Parathyroid adenoma (tissue), 2 donors: ENCODE data around the gene CASTOR2.

Source experiments
- H2AFZ ChIP-seq: fragments of 300-600 bp; sonication (generic); one replicate; pipeline ENCODE4 v1.7.0; 2017; ENCODE audit warnings: antibody characterized with exemption, mild to moderate bottlenecking
- H3K27ac ChIP-seq: fragments of 300-600 bp; sonication (generic); one replicate; pipeline ENCODE4 v1.7.0; 2017
- H3K27me3 ChIP-seq: fragments of 300-600 bp; sonication (generic); one replicate; pipeline ENCODE4 v1.7.0; 2017; ENCODE audit warnings: low read length; ENCODE audit not compliant: control insufficient read depth, insufficient read depth
- H3K36me3 ChIP-seq: fragments of 300-600 bp; sonication (generic); one replicate; pipeline ENCODE4 v1.7.0; 2017; ENCODE audit warnings: low read length; ENCODE audit not compliant: control insufficient read depth, insufficient read depth
- H3K4me1 ChIP-seq: fragments of 300-600 bp; sonication (generic); one replicate; pipeline ENCODE4 v1.7.0; 2017; ENCODE audit warnings: control low read depth
- H3K4me2 ChIP-seq: fragments of 300-600 bp; sonication (generic); one replicate; pipeline ENCODE4 v1.7.0; 2017; ENCODE audit warnings: low read length
- H3K4me3 ChIP-seq: fragments of 300-600 bp; sonication (generic); one replicate; pipeline ENCODE4 v1.7.0; 2017; ENCODE audit warnings: low read depth, low read length
- H3K79me2 ChIP-seq: fragments of 300-600 bp; sonication (generic); one replicate; pipeline ENCODE4 v1.7.0; 2017; ENCODE audit warnings: control low read depth
- H3K9ac ChIP-seq: fragments of 300-600 bp; sonication (generic); one replicate; pipeline ENCODE4 v1.7.0; 2017; ENCODE audit warnings: mild to moderate bottlenecking
- H3K9me3 ChIP-seq: fragments of 300-600 bp; sonication (generic); one replicate; pipeline ENCODE4 v1.7.0; 2017; ENCODE audit warnings: low read length; ENCODE audit not compliant: control insufficient read depth
- CTCF ChIP-seq: fragments of 300-600 bp; sonication (generic); IDR thresholded peaks from one replicate; pipeline ENCODE4 v1.7.0; 2017; ENCODE audit warnings: antibody characterized with exemption, mild to moderate bottlenecking
- donor health status: primary hyperparathyroidism.

The CASTOR2 gene

GRCh38 chr7:75033064-75033463 lies 68.6 kb downstream of the CASTOR2 start:
- Histone ChIP-seq H3K27me3 (no peaks in the 10 kb centered on the region), H3K4me3 (no peak overlapping the region), H3K9ac (no peak overlapping the region), H3K79me2 (no peaks in the 10 kb centered on the region), H2AFZ (no peak overlapping the region), H3K27ac (no peak overlapping the region), H3K4me1 (no peaks in the 10 kb centered on the region), H3K9me3 (no peaks in the 10 kb centered on the region), H3K36me3 (no peaks in the 10 kb centered on the region), H3K4me2 (no peak overlapping the region)
- TF ChIP-seq CTCF, result no peak

GRCh38 chr7:75033826-75034225 lies 69.3 kb downstream of the CASTOR2 start:
- H3K36me3 ChIP-seq, result no peaks in the 10 kb centered on the region
- no peak for TF ChIP-seq CTCF
- H2AFZ ChIP-seq, result no peak overlapping the region
- no peak overlapping the region for H3K4me2 ChIP-seq
- H3K27me3 ChIP-seq, result no peaks in the 10 kb centered on the region
- no peaks in the 10 kb centered on the region for H3K4me1 ChIP-seq
- no peak overlapping the region for H3K4me3 ChIP-seq
- no peaks in the 10 kb centered on the region for H3K9me3 ChIP-seq
- H3K79me2 ChIP-seq, result no peaks in the 10 kb centered on the region
- H3K9ac ChIP-seq, result no peak overlapping the region
- no peak overlapping the region for H3K27ac ChIP-seq

GRCh38 chr7:75038508-75038907 lies 74.0 kb downstream of the CASTOR2 start:
- H3K79me2 ChIP-seq, result no peaks in the 10 kb centered on the region
- H3K9ac ChIP-seq, result no peak overlapping the region
- no peaks in the 10 kb centered on the region for H3K36me3 ChIP-seq
- no peak for TF ChIP-seq CTCF
- H2AFZ ChIP-seq, result no peak overlapping the region
- H3K4me1 ChIP-seq, result no peaks in the 10 kb centered on the region
- H3K27me3 ChIP-seq, result no peaks in the 10 kb centered on the region
- no peak overlapping the region for H3K27ac ChIP-seq
- no peaks in the 10 kb centered on the region for H3K9me3 ChIP-seq
- no peak overlapping the region for H3K4me2 ChIP-seq
- no peak overlapping the region for H3K4me3 ChIP-seq

GRCh38 chr7:75039166-75039565 lies 74.7 kb downstream of the CASTOR2 start:
- no peak for TF ChIP-seq CTCF
- no peak overlapping the region for H3K27ac ChIP-seq
- no peak overlapping the region for H2AFZ ChIP-seq

GRCh38 chr7:75039709-75040108 lies 75.2 kb downstream of the CASTOR2 start:
- Histone ChIP-seq H3K4me2 (no peak overlapping the region), H3K27me3 (no peaks in the 10 kb centered on the region), H3K9ac (no peak overlapping the region), H3K4me3 (no peak overlapping the region), H3K4me1 (no peaks in the 10 kb centered on the region), H3K79me2 (no peaks in the 10 kb centered on the region), H3K27ac (no peak overlapping the region), H2AFZ (no peak overlapping the region), H3K36me3 (no peaks in the 10 kb centered on the region), H3K9me3 (no peaks in the 10 kb centered on the region)
- no peak for TF ChIP-seq CTCF

More at GRCh38 chr7:75039166-75039565, 74.7 kb downstream of the CASTOR2 start:
- Histone ChIP-seq H3K27me3 (no peaks in the 10 kb centered on the region), H3K4me1 (no peaks in the 10 kb centered on the region), H3K36me3 (no peaks in the 10 kb centered on the region), H3K4me2 (no peak overlapping the region), H3K4me3 (no peak overlapping the region), H3K9me3 (no peaks in the 10 kb centered on the region), H3K79me2 (no peaks in the 10 kb centered on the region), H3K9ac (no peak overlapping the region)
